ENCODE measurements around the gene MT1B. TPM values are rescaled to one million over a fixed set of nuclear protein-coding genes. Genes with fewer than 3 reads are reported as not detected.
"Not testable (repeated sequence)": the region's sequence is repeated elsewhere in the genome, so short reads cannot be mapped to it uniquely, and the experiment has no call there.

The MT1B gene
- total RNA-seq, 2 experiments from 2014 or later: not detected

- H3K27ac Mint-ChIP-seq; H3K4me3 Mint-ChIP-seq; H3K36me3 Mint-ChIP-seq (ENCODE audit: low read depth); H3K9me3 Mint-ChIP-seq; CTCF ChIA-PET; DNase-seq; POLR2A ChIA-PET: not testable (repeated sequence)
- peaks cover 54% of the 10 kb centered on the region for H3K27me3 Mint-ChIP-seq
- H3K4me1 Mint-ChIP-seq: peaks cover 35% of the 10 kb centered on the region
Measured at GRCh38 chr16:56665286-56666261, 13.9 kb downstream of the MT1B start.

GRCh38 chr16:56667581-56668571, 16.2 kb downstream of the MT1B start, which contains the start of gene MT1G:
Gene MT1G (minus strand): TSS chr16:56668065. CDS start chr16:56667993, 72 bp downstream.
- Mint-ChIP-seq H3K27me3 (peaks cover 76% of the 10 kb centered on the region), H3K4me3 (peak within 1 kb of the TSS; percentile 32), H3K36me3 (ENCODE audit: low read depth) (no peaks in the 10 kb centered on the region), H3K4me1 (peaks cover 28% of the 10 kb centered on the region), H3K27ac (no peak within 1 kb of the TSS), H3K9me3 (no peaks in the 10 kb centered on the region)
- ChIA-PET POLR2A (interaction anchor here (1.3 kb wide), 3 partner anchors 11 to 86 kb away, joined by 4 to 5 read pairs (median 4); partner anchors contain the start of gene MT1X), CTCF (no interaction called here)
- peak; percentile 44 for DNase-seq

GRCh38 chr16:56669005-56669839, 17.5 kb downstream of the MT1B start, which contains the start of gene MT1H:
Gene MT1H (plus strand): TSS chr16:56669814. CDS start chr16:56669885, 71 bp downstream.
- CTCF ChIA-PET: interaction anchor here (1.4 kb wide), 1 partner anchor 33 kb away, joined by 5 read pairs; no protein-coding TSS in a partner anchor
- Mint-ChIP-seq H3K9me3 (no peaks in the 10 kb centered on the region), H3K27me3 (peaks cover 83% of the 10 kb centered on the region), H3K4me1 (peaks cover 24% of the 10 kb centered on the region), H3K27ac (no peak within 1 kb of the TSS), H3K4me3 (no peak within 1 kb of the TSS), H3K36me3 (ENCODE audit: low read depth) (no peaks in the 10 kb centered on the region)
- DNase-seq: no peak
- POLR2A ChIA-PET: interaction anchor here (1.3 to 2.0 kb wide), 2 partner anchors 10 to 13 kb away, joined by 4 to 8 read pairs; partner anchors contain the start of gene MT1X

- Mint-ChIP-seq H3K4me3 (no peak overlapping the region), H3K9me3 (no peaks in the 10 kb centered on the region), H3K27ac (no peak overlapping the region), H3K36me3 (ENCODE audit: low read depth) (no peaks in the 10 kb centered on the region), H3K4me1 (peaks cover 25% of the 10 kb centered on the region), H3K27me3 (peaks cover 85% of the 10 kb centered on the region)
- DNase-seq: no peak
- ChIA-PET POLR2A (interaction anchor here (2.0 kb wide), 1 partner anchor 12 kb away, joined by 8 read pairs; the partner anchor contains the start of gene MT1X), CTCF (interaction anchor here (1.0 to 1.4 kb wide), 2 partner anchors 32 kb away, joined by 5 read pairs; no protein-coding TSS in a partner anchor)
Measured at GRCh38 chr16:56669840-56670619, 18.3 kb downstream of the MT1B start.

GRCh38 chr16:56670620-56670934, 18.9 kb downstream of the MT1B start:
- no peak for DNase-seq
- CTCF ChIA-PET: interaction anchor here (1.0 kb wide), 1 partner anchor 31 kb away, joined by 5 read pairs; no protein-coding TSS in a partner anchor
- no peaks in the 10 kb centered on the region for H3K36me3 Mint-ChIP-seq (ENCODE audit: low read depth)
- peaks cover 85% of the 10 kb centered on the region for H3K27me3 Mint-ChIP-seq
- peaks cover 28% of the 10 kb centered on the region for H3K4me1 Mint-ChIP-seq
- H3K9me3 Mint-ChIP-seq: no peaks in the 10 kb centered on the region
- POLR2A ChIA-PET: interaction anchor here (2.0 kb wide), 1 partner anchor 12 kb away, joined by 8 read pairs; the partner anchor contains the start of gene MT1X
- H3K4me3 Mint-ChIP-seq: no peak overlapping the region
- no peak overlapping the region for H3K27ac Mint-ChIP-seq

- CTCF ChIA-PET: interaction anchor here (1.6 kb wide), 1 partner anchor 29 kb away, joined by 5 read pairs; no protein-coding TSS in a partner anchor
- H3K27ac Mint-ChIP-seq; H3K9me3 Mint-ChIP-seq; H3K36me3 Mint-ChIP-seq (ENCODE audit: low read depth); POLR2A ChIA-PET; H3K4me3 Mint-ChIP-seq; DNase-seq: not testable (repeated sequence)
- H3K4me1 Mint-ChIP-seq: peaks cover 36% of the 10 kb centered on the region
- H3K27me3 Mint-ChIP-seq: peaks cover 82% of the 10 kb centered on the region
Measured at GRCh38 chr16:56671691-56672090, 20.0 kb downstream of the MT1B start.

GRCh38 chr16:56672171-56672570, 20.5 kb downstream of the MT1B start:
- H3K4me3 Mint-ChIP-seq; H3K27ac Mint-ChIP-seq; POLR2A ChIA-PET; H3K36me3 Mint-ChIP-seq (ENCODE audit: low read depth); DNase-seq; H3K9me3 Mint-ChIP-seq: not testable (repeated sequence)
- peaks cover 78% of the 10 kb centered on the region for H3K27me3 Mint-ChIP-seq
- H3K4me1 Mint-ChIP-seq: peaks cover 36% of the 10 kb centered on the region
- CTCF ChIA-PET: interaction anchor here (1.0 to 1.6 kb wide), 2 partner anchors 29 to 96 kb away, joined by 3 to 5 read pairs; no protein-coding TSS in a partner anchor

- no peaks in the 10 kb centered on the region for H3K9me3 Mint-ChIP-seq
- H3K27ac Mint-ChIP-seq: no peak overlapping the region
- peaks cover 30% of the 10 kb centered on the region for H3K4me1 Mint-ChIP-seq
- H3K36me3 Mint-ChIP-seq (ENCODE audit: low read depth): no peaks in the 10 kb centered on the region
- ChIA-PET POLR2A (interaction anchor here (0.6 to 0.8 kb wide), 2 partner anchors 11 to 29 kb away, joined by 3 read pairs; no protein-coding TSS in a partner anchor), CTCF (interaction anchor here (0.8 to 1.7 kb wide), 5 partner anchors 12 to 116 kb away, joined by 3 to 8 read pairs (median 3); no protein-coding TSS in a partner anchor)
- H3K4me3 Mint-ChIP-seq: no peak overlapping the region
- peaks cover 72% of the 10 kb centered on the region for H3K27me3 Mint-ChIP-seq
- DNase-seq: no peak
Measured at GRCh38 chr16:56672761-56673536, 21.3 kb downstream of the MT1B start.

- no peak overlapping the region for H3K4me3 Mint-ChIP-seq
- no peaks in the 10 kb centered on the region for H3K9me3 Mint-ChIP-seq
- ChIA-PET CTCF (interaction anchor here (1.0 to 1.7 kb wide), 3 partner anchors 28 to 254 kb away, joined by 3 to 8 read pairs (median 3); no protein-coding TSS in a partner anchor), POLR2A (interaction anchor here (0.6 to 1.1 kb wide), 2 partner anchors 8 to 10 kb away, joined by 3 to 5 read pairs; partner anchors contain the start of gene MT1X)
- no peak overlapping the region for H3K27ac Mint-ChIP-seq
- peaks cover 22% of the 10 kb centered on the region for H3K4me1 Mint-ChIP-seq
- H3K27me3 Mint-ChIP-seq: peaks cover 64% of the 10 kb centered on the region
- no peak for DNase-seq
- H3K36me3 Mint-ChIP-seq (ENCODE audit: low read depth): no peaks in the 10 kb centered on the region
Measured at GRCh38 chr16:56673921-56674320, 22.2 kb downstream of the MT1B start.

- not testable (repeated sequence) for H3K4me3 Mint-ChIP-seq; H3K36me3 Mint-ChIP-seq (ENCODE audit: low read depth); DNase-seq; H3K9me3 Mint-ChIP-seq; H3K27ac Mint-ChIP-seq
- ChIA-PET CTCF (interaction anchor here (1.2 to 1.7 kb wide), 2 partner anchors 27 to 253 kb away, joined by 3 to 8 read pairs; no protein-coding TSS in a partner anchor), POLR2A (interaction anchor here (1.1 kb wide), 1 partner anchor 8 kb away, joined by 5 read pairs; the partner anchor contains the start of gene MT1X)
- Mint-ChIP-seq H3K4me1 (peaks cover 18% of the 10 kb centered on the region), H3K27me3 (peaks cover 58% of the 10 kb centered on the region)
Measured at GRCh38 chr16:56674570-56674969, 22.9 kb downstream of the MT1B start.
